Subcutaneous preadipocyte (primary cell): ENCODE data around the gene GPR143. TPM values are rescaled to one million over a fixed set of nuclear protein-coding genes. Genes with fewer than 3 reads are reported as not detected.

Experiments used
- total RNA-seq: library from RNA; depleted of rRNA; stranded (reverse); fragments of >200 nt; gene quantifications from 2 replicates; pipeline ENCODE4 v1.2.3, GENCODE V29; 2012

GPR143 gene
- not detected in 2 replicates for total RNA-seq

DNA sequence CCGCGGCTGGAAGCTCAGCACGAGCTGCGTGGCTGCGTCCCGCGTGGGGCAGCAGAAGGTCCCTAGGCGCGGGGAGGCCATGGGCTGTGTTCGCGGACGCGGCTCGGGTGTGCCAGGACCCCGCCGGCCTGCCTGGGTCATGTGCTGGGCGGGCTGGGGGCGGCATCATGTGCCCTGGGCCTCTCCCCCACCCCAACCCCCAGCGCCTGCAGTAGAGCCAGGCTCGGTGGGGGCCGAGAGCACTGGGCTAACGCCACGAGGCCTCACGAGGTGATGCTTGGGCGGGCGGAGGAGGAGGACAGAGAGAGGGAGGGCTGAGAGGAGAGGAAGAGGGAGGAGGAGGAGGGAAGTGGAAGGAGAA is at the start of gene GPR143:
GPR143 (minus strand) TSS at position 111 of the 361 bp plus-strand sequence; CDS start at position 81, 30 bp downstream.

DNA sequence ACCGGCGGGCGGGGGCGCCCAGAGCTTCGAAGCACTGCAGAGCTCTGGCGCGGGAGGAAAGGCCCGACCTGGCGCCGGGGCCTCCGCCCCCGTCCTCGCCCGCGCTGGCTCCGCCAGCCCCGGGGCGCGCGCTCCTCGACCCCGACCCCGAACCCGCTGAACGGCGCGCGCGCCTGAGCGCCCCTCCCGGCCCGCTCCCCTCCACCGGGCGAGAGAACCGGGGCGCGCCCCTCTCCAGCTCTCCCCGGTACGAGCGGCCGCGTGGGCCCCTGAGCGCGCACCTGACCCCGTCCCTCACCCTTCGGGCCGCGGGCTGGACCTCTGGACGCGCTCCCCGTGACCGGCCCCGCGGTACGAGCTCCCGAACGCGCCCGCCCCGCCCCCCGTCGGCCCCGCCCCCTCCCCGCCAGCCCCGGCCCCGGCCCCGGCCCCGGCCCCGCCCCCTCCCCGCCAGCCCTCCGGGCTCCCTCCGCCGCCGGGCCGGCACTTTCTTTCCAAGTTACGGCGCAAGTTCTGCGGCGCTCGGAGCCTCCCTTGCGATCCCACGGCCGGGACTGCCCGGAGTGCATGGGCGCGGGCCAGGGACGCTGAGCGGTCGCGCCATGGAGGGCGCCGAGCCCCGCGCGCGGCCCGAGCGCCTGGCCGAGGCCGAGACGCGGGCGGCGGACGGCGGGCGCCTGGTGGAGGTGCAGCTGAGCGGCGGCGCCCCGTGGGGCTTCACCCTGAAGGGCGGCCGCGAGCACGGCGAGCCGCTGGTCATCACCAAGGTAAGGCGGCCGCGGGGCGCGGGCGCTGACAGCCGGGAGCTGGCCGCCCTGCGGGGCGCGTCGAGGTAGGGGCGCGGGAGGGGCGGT is 20.5 kb upstream of the GPR143 start, which contains the start of gene SHROOM2:
SHROOM2 (plus strand) TSS at position 486 of the 854 bp plus-strand sequence; CDS start at position 603, 117 bp downstream.

Other genes starting within 250 kb of the GPR143 start
- under 0.01 TPM in 1 of 2 replicates, not detected in the other for gene SHROOM2, start 20.6 kb upstream of the GPR143 start, total RNA-seq
- gene CLDN34, start 201.5 kb upstream of the GPR143 start, total RNA-seq: not detected in 2 replicates